ENCODE results near the gene OR2F2.

OR2F2 gene

DNA sequence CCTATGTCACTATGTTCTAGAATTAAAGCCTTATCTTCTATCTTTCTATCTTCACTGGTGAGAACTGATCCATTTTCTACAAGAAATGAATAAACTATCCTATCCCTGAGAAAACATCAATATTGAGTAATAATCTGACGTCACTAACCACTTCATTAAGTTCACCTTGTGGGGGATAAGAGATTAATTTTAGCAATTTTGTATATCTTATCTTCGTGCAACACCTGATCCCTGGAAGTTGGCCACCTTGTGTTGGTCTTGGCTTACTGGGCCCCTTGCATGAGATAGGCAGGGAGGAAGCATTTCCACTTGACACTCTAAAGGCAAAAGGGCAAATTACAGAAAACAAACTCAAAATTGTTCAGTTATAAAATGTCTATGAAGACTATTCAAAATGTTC is 45.0 kb downstream of the OR2F2 start:
- DNase-seq (ENCODE audit: low read depth), result no peak

DNA sequence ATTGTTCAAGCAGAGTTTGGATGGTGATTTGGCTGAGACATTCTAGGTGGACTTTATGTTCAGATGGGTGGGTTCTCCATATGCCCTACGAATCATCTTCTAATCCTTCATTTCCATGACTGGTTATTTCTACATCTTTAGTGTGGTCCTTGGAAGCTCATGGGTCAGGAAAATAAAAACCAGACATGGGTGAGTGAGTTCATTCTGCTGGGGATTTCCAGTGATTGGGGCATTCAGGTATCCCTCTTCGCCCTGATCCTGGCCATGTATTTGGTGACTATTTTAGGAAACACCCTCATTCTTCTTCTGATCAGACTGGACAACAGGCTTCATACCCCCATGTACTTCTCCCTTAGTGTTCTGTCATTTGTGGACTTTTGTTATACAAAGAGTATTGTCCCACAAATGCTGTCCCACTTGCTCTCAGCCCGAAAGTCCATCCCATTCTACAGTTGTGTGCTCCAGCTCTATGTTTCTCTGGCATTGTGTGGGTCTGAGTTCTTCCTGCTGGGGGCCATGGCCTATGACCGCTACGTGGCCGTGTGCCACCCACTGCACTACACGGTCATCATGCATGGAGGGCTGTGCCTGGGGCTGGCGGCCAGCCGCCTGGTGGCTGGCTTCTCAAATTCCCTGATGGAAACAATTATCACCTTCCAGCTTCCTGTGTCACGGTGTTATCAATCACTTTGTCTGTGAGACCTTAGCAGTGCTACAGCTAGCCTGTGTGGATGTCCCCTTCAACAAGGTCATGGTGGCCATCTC is 45.9 kb downstream of the OR2F2 start:
- DNase-seq (ENCODE audit: low read depth), result no peak

DNA sequence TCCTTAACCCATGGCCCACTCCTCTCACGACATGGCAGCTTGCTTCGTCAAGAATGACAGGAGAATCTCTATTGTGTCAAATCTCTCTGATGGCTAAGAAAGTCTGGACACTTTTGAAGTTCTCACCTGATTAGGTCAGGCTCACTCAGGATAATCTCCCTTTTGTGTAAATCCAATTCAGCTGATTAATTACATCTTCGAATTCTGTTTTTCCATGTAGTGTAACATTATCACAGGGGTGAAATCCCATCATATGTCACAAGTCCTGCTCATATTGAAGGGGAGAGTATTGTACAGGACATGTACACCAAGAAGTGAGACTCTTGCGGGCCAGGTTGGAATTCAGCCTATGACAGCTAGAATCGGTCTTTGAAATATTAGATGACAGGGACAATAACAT is 48.9 kb downstream of the OR2F2 start:
- no peak for DNase-seq (ENCODE audit: low read depth)
